HepG2 (cell line): ENCODE data around the gene IRF4. TPM values are rescaled to one million over a fixed set of nuclear protein-coding genes. Genes with fewer than 3 reads are reported as not detected.

Experiments
- CBX1 ChIP-seq: IDR thresholded peaks from one replicate; pipeline ENCODE4 v1.6.1; 2016; ENCODE audit warnings: antibody characterized with exemption, low read depth
- CTCF ChIP-seq: sonication (generic); formaldehyde crosslinking; IDR thresholded peaks from 2 replicates; pipeline ENCODE4 v1.5.0; 2020; ENCODE audit warnings: mild to moderate bottlenecking, missing genetic modification reagents, moderate library complexity
- DMTF1 ChIP-seq: sonication (generic); formaldehyde crosslinking; IDR thresholded peaks from 2 replicates; pipeline ENCODE4 v1.4.0; 2020; ENCODE audit warnings: mild to moderate bottlenecking, missing genetic modification reagents
- FOXC1 ChIP-seq: sonication (generic); formaldehyde crosslinking; IDR thresholded peaks from 2 replicates; pipeline ENCODE4 v1.8.0; 2022; ENCODE audit warnings: mild to moderate bottlenecking, missing genetic modification reagents, borderline replicate concordance
- JUND ChIP-seq: sonication (generic); formaldehyde crosslinking; IDR thresholded peaks from 2 replicates; pipeline ENCODE4 v1.8.0; 2022; ENCODE audit warnings: mild to moderate bottlenecking, missing genetic modification reagents
- KMT2B ChIP-seq: IDR thresholded peaks from 2 replicates; pipeline ENCODE4 v1.6.1; 2016; ENCODE audit warnings: missing genetic modification reagents, missing compliant biosample characterization
- LRRFIP1 ChIP-seq: sonication (generic); formaldehyde crosslinking; conservative IDR thresholded peaks from 2 replicates; pipeline ENCODE4 v1.4.0; 2020; ENCODE audit warnings: missing genetic modification reagents
- NFAT5 ChIP-seq: sonication (generic); formaldehyde crosslinking; IDR thresholded peaks from 2 replicates; pipeline ENCODE4 v1.4.0; 2020; ENCODE audit warnings: missing genetic modification reagents
- NFIB ChIP-seq: sonication (generic); formaldehyde crosslinking; IDR thresholded peaks from 2 replicates; pipeline ENCODE4 v1.9.0; 2021; ENCODE audit warnings: missing genetic modification reagents, mild to moderate bottlenecking, borderline replicate concordance
- TIGD3 ChIP-seq: sonication (generic); formaldehyde crosslinking; IDR thresholded peaks from 2 replicates; pipeline ENCODE4 v1.5.1; 2020; ENCODE audit warnings: mild to moderate bottlenecking, missing genetic modification reagents, borderline replicate concordance
- ZKSCAN1 ChIP-seq: fragments of 150-350 bp; IDR thresholded peaks from 2 replicates; pipeline ENCODE4 v1.6.1; 2014; ENCODE audit warnings: low read length
- ZNF296 ChIP-seq: sonication (generic); formaldehyde crosslinking; conservative IDR thresholded peaks from 2 replicates; pipeline ENCODE4 v1.5.0; 2020; ENCODE audit warnings: mild to moderate bottlenecking, missing genetic modification reagents
- ZNF639 ChIP-seq: conservative IDR thresholded peaks from 2 replicates; pipeline ENCODE4 v1.6.1; 2018; ENCODE audit warnings: missing genetic modification reagents
- ZNF709 ChIP-seq: sonication (generic); formaldehyde crosslinking; IDR thresholded peaks from 2 replicates; pipeline ENCODE4 v1.5.0; 2020; ENCODE audit warnings: mild to moderate bottlenecking, missing genetic modification reagents
- polyA plus RNA-seq, 8 experiments: library from polyadenylated mRNA; depleted of rRNA in 3 of 8; stranded (reverse) in 7 of 8; unstranded in 1 of 8; fragments of >200 nt; fragmentation: Illumina TruSeq in 4 of 8; extraction: Trizol in 4 of 8; gene quantifications; 2 replicates each; pipeline versions ENCODE4 v1.2.1 to v1.2.3, GENCODE V29; 2011 to 2016; ENCODE audit warnings: low read depth in 4 of 8, missing spikeins in 1 of 8, mixed read lengths in 1 of 8; ENCODE audit not compliant: insufficient read depth in 1 of 8
- total RNA-seq, 5 experiments: library from RNA; depleted of rRNA; stranded (reverse); fragments of >200 nt; fragmentation: Illumina TruSeq; extraction: Trizol; gene quantifications; 2 replicates each; pipeline ENCODE4 v1.2.3, GENCODE V29; 2016; ENCODE audit warnings: low read depth in 1 of 5

Gene IRF4
- total and polyA plus RNA-seq, 2 of the 13 experiments (the other 11 are each of a cell fraction or from before 2014, with no cell fraction given) = 0.07 to 0.09 TPM

- no peak for TF ChIP-seq NFAT5
- no peak for TF ChIP-seq FOXC1
- no peak for TF ChIP-seq NFIB (CRISPR knock-in tag)
- TF ChIP-seq ZNF709 = no peak
- no peak for TF ChIP-seq CBX1
- no peak for TF ChIP-seq ZNF296
- TF ChIP-seq CTCF (CRISPR knock-in tag) = no peak
- no peak for TF ChIP-seq TIGD3 (CRISPR knock-in tag)
- peak; percentile 48; the same call in 1 of the 2 replicates for TF ChIP-seq JUND (CRISPR knock-in tag)
- no peak for TF ChIP-seq ZNF639
- TF ChIP-seq DMTF1 = no peak
- no peak for TF ChIP-seq ZKSCAN1
- TF ChIP-seq KMT2B (CRISPR knock-in tag) = no peak; the same call in 1 of the 2 replicates
- TF ChIP-seq LRRFIP1 (CRISPR knock-in tag) = no peak
Observed at GRCh38 chr6:422433-423054, 31.0 kb downstream of the IRF4 start (continued).
